Fibroblast of lung (primary cell): Measurements from ENCODE around the gene NHP2. TPM values are rescaled to one million over a fixed set of nuclear protein-coding genes. Genes with fewer than 3 reads are reported as not detected.

Experiments used
- DNase-seq, 2 donors: peaks; one replicate each; pipeline versions ENCODE4 v3.0.0 to v3.0.0-alpha.2; 2010; ENCODE audit warnings: low read depth in 2 of 2
- H2AFZ ChIP-seq: 2 replicates; pipeline ENCODE4 v1.5.1; 2012; ENCODE audit warnings: low read length, control low read depth, inconsistent platforms
- H3K27ac ChIP-seq: 2 replicates; pipeline ENCODE4 v1.5.1; 2011; ENCODE audit warnings: low read length, control low read depth; ENCODE audit not compliant: insufficient read depth
- H3K27me3 ChIP-seq: 2 replicates; pipeline ENCODE4 v1.5.1; 2011; ENCODE audit warnings: mild to moderate bottlenecking, low read length; ENCODE audit not compliant: control insufficient read depth, insufficient read depth
- H3K36me3 ChIP-seq: 2 replicates; pipeline ENCODE4 v1.5.1; 2011; ENCODE audit warnings: low read length; ENCODE audit not compliant: control insufficient read depth, insufficient read depth
- H3K4me1 ChIP-seq: 2 replicates; pipeline ENCODE4 v1.5.1; 2011; ENCODE audit warnings: low read length; ENCODE audit not compliant: control insufficient read depth, insufficient read depth; ENCODE audit errors: extremely low read depth
- H3K4me2 ChIP-seq: 2 replicates; pipeline ENCODE4 v1.5.1; 2011; ENCODE audit warnings: low read length, control low read depth; ENCODE audit not compliant: insufficient read depth; ENCODE audit errors: extremely low read depth
- H3K4me3 ChIP-seq, 4 experiments: fragments of 200-600 bp in 1 of 4; sonication (generic) in 1 of 4; replicated peaks in 1 of 4; 2 replicates each; pipeline ENCODE4 v1.5.1; 2011 to 2016; ENCODE audit warnings: low read length in 4 of 4, low read depth in 3 of 4, mild to moderate bottlenecking in 3 of 4, control low read depth in 2 of 4, inconsistent platforms in 1 of 4, mixed read lengths in 1 of 4; ENCODE audit not compliant: insufficient read depth in 1 of 4; ENCODE audit errors: control extremely low read depth in 1 of 4
- H3K79me2 ChIP-seq: 2 replicates; pipeline ENCODE4 v1.5.1; 2012; ENCODE audit warnings: mild to moderate bottlenecking, low read length, inconsistent platforms; ENCODE audit not compliant: control insufficient read depth, insufficient read depth
- H3K9ac ChIP-seq: 2 replicates; pipeline ENCODE4 v1.5.1; 2011; ENCODE audit warnings: mild to moderate bottlenecking, low read length, control low read depth; ENCODE audit not compliant: insufficient read depth
- H3K9me3 ChIP-seq: 2 replicates; pipeline ENCODE4 v1.5.1; 2012; ENCODE audit warnings: low read depth, low read length; ENCODE audit not compliant: control insufficient read depth, insufficient read depth
- H4K20me1 ChIP-seq: 2 replicates; pipeline ENCODE4 v1.5.1; 2011; ENCODE audit warnings: low read length; ENCODE audit not compliant: control insufficient read depth, insufficient read depth; ENCODE audit errors: extremely low read depth
- EZH2 ChIP-seq: IDR thresholded peaks from 2 replicates; pipeline ENCODE4 v1.5.1; 2012; ENCODE audit warnings: low read length, control low read depth, mild to moderate bottlenecking; ENCODE audit errors: missing control alignments
- polyA plus RNA-seq, 2 donors: library from polyadenylated mRNA; depleted of rRNA in 1 of 2; stranded (reverse) in 1 of 2; unstranded in 1 of 2; fragments of >200 nt; gene quantifications; 2 replicates each; pipeline ENCODE4 v1.2.1, GENCODE V29; 2011 to 2012; ENCODE audit warnings: missing spikeins in 1 of 2
- total RNA-seq: library from RNA; depleted of rRNA; stranded (reverse); fragments of >200 nt; gene quantifications from 2 replicates; pipeline ENCODE4 v1.2.1, GENCODE V29; 2014
- TF ChIP-seq, protein P1 (sequence below), 2 donors: IDR thresholded peaks in 1 of 2; conservative IDR thresholded peaks in 1 of 2; 1 replicate in 1 of 2; 2 replicates in 1 of 2; pipeline ENCODE4 v1.5.1; 2011 to 2012; ENCODE audit warnings: low read length in 2 of 2, control low read depth in 1 of 2, inconsistent platforms in 1 of 2, low read depth in 1 of 2, mild to moderate bottlenecking in 1 of 2

Gene NHP2
- total and polyA plus RNA-seq, 2 donors (not counting 1 experiment from before 2014, with no cell fraction given), result 78.3 to 85.7 TPM

DNA sequence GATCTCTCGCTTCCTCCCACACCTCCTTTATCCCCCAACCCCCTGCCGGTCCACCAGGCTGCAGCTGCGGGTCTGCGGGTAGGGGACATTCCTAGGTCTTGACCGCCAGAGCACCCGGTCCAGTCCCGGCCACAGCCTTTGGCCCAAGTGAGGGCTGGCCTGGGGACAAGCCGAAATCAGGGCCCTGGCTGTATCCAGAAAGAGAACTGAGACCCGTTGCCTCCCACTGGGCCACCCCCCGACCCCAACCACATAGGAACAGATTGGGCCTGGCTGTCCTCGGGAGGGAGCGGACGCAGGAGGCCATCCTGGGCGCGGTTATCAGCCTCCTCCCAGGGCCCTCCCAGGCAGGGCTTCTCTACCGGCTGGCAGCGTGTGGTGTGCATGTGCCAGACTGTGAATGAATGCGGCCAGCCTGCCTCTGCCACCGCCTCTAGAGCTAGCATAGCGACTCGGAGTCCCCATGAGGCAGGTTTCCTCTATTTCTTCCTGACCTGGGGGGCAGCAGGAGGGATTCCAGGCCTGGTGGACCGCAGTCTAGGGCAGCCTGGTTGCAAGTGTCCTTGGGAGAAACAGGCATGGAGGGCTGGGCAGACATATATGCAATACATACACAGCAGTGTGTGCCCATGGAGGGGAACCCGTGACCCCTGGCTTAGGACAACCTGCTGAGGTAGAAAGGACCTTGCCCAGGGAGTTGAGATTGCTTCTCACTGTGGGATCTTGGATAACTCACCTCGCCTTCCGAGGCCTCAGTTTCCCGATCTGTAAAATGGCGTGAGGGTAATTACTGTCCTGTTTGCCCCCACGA is 39.2 kb downstream of the NHP2 start:
- Histone ChIP-seq H4K20me1 (no peaks in the 10 kb centered on the region), H3K4me3 (no peak overlapping the region), H3K27ac (no peak overlapping the region), H3K9ac (no peak overlapping the region), H3K9me3 (no peaks in the 10 kb centered on the region), H3K79me2 (no peaks in the 10 kb centered on the region), H3K36me3 (no peaks in the 10 kb centered on the region), H3K27me3 (peaks cover 37% of the 10 kb centered on the region), H3K4me2 (no peak overlapping the region), H2AFZ (no peak overlapping the region), H3K4me1 (no peaks in the 10 kb centered on the region)
- DNase-seq, result no peak
- TF ChIP-seq, protein P1, sequence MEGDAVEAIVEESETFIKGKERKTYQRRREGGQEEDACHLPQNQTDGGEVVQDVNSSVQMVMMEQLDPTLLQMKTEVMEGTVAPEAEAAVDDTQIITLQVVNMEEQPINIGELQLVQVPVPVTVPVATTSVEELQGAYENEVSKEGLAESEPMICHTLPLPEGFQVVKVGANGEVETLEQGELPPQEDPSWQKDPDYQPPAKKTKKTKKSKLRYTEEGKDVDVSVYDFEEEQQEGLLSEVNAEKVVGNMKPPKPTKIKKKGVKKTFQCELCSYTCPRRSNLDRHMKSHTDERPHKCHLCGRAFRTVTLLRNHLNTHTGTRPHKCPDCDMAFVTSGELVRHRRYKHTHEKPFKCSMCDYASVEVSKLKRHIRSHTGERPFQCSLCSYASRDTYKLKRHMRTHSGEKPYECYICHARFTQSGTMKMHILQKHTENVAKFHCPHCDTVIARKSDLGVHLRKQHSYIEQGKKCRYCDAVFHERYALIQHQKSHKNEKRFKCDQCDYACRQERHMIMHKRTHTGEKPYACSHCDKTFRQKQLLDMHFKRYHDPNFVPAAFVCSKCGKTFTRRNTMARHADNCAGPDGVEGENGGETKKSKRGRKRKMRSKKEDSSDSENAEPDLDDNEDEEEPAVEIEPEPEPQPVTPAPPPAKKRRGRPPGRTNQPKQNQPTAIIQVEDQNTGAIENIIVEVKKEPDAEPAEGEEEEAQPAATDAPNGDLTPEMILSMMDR (conservative IDR thresholded peaks at IDR 0.05 in 1 of 2, IDR thresholded peaks at IDR 0.05 in 1 of 2; ENCODE audit: low read depth in 1 of 2, low read length in 2 of 2), result no peak
- TF ChIP-seq EZH2, result peak; percentile 86

GRCh38 chr5:178113841-178114324 is 39.8 kb downstream of the NHP2 start:
- TF ChIP-seq EZH2, result peak; percentile 14
- TF ChIP-seq, protein P1 (conservative IDR thresholded peaks at IDR 0.05 in 1 of 2, IDR thresholded peaks at IDR 0.05 in 1 of 2; ENCODE audit: low read depth in 1 of 2, low read length in 2 of 2), result no peak

DNA sequence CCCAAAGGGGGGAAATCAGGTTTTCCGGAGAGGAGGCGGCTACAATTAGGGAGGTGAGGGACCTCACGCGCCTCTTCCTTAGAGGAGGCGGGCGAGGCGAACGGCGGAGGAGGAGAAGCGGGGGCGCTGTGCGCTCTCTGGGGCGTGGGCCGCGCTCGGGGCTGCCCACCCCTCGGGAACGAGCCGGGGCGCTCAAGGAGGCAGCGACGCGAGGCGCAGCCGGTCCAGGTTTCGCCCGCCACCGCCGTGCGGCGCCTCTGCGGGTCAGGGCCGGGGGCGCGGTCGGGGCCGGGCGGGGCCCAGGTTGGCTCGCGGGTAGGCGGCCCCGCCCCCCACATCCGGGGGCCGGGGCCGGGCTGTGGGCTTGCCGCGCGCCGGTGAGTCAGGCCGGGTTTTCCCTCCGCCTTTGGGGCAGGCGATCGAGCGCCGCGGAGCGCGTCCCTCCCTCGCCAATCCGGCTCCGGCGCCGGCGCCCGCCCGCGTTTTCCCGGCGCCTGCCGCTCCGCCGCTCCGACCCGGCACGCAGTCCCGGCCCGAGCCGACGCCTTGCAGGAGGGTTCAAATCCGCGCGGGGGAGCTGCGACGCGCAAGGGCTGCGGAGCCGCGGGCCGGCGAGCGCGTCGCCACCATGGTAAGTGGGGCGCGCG is 40.4 kb downstream of the NHP2 start, which contains the start of gene N4BP3:
N4BP3 (plus strand) TSS at position 392 of the 647 bp plus-strand sequence. CDS start 6,052 bp downstream, outside the sequence.
- Histone ChIP-seq H3K9me3 (no peaks in the 10 kb centered on the region), H3K9ac (no peak within 1 kb of the TSS), H3K36me3 (no peaks in the 10 kb centered on the region), H2AFZ (no peak within 1 kb of the TSS), H3K4me1 (no peaks in the 10 kb centered on the region), H3K27me3 (peaks cover 39% of the 10 kb centered on the region), H3K4me2 (peak within 1 kb of the TSS; percentile 51), H4K20me1 (no peaks in the 10 kb centered on the region), H3K4me3 (peak within 1 kb of the TSS in 1 of 4 experiments; percentile 36), H3K79me2 (no peaks in the 10 kb centered on the region), H3K27ac (no peak within 1 kb of the TSS)
- TF ChIP-seq, protein P1 (conservative IDR thresholded peaks at IDR 0.05 in 1 of 2, IDR thresholded peaks at IDR 0.05 in 1 of 2; ENCODE audit: low read depth in 1 of 2, low read length in 2 of 2), result no peak
- TF ChIP-seq EZH2, result peak; percentile 36
- peak; percentile 18 to 60 for DNase-seq

More at GRCh38 chr5:178113841-178114324, 39.8 kb downstream of the NHP2 start:
- H2AFZ ChIP-seq, result no peak overlapping the region
- no peak overlapping the region for H3K9ac ChIP-seq
- H3K9me3 ChIP-seq, result no peaks in the 10 kb centered on the region
- no peaks in the 10 kb centered on the region for H3K79me2 ChIP-seq
- H4K20me1 ChIP-seq, result no peaks in the 10 kb centered on the region
- no peaks in the 10 kb centered on the region for H3K4me1 ChIP-seq
- no peaks in the 10 kb centered on the region for H3K36me3 ChIP-seq
- H3K4me2 ChIP-seq, result peak overlapping the region; percentile 51
- peaks cover 37% of the 10 kb centered on the region for H3K27me3 ChIP-seq
- no peak for DNase-seq
- H3K27ac ChIP-seq, result no peak overlapping the region
- peak overlapping the region in 1 of 4 experiments; percentile 36 for H3K4me3 ChIP-seq
